NCI-H146 treated with DMSO at 0.1 percent for 48 hours (cell line): ENCODE measurements around the gene CASP10.

Experiments
- DNase-seq: peaks from one replicate; lab custom pipeline; 2025; ENCODE audit not compliant: unreplicated experiment; lab: John Stamatoyannopoulos, UW

CASP10 gene

GRCh38 chr2:201257956-201258665 is 75.2 kb downstream of the CASP10 start:
- peak; percentile 25 for DNase-seq

- DNase-seq: no peak
These were observed 76.0 kb downstream of the CASP10 start for GRCh38 chr2:201258666-201259615.

- no peak for DNase-seq
These were observed 77.4 kb downstream of the CASP10 start, which contains the start of gene CASP8 for GRCh38 chr2:201260302-201260800. Gene CASP8, plus strand, starts transcription at chr2:201260536. Its CDS starts 5,951 bp downstream, at chr2:201266487.

GRCh38 chr2:201261471-201261870 is 78.5 kb downstream of the CASP10 start:
- no peak for DNase-seq

GRCh38 chr2:201261906-201262305 is 79.0 kb downstream of the CASP10 start:
- no peak for DNase-seq

- no peak for DNase-seq
These were observed 79.8 kb downstream of the CASP10 start for GRCh38 chr2:201262718-201263117.

GRCh38 chr2:201263779-201264178 is 80.8 kb downstream of the CASP10 start:
- no peak for DNase-seq

- DNase-seq: no peak
These were observed 81.7 kb downstream of the CASP10 start for GRCh38 chr2:201264472-201265173.

GRCh38 chr2:201266629-201267028 is 83.7 kb downstream of the CASP10 start:
- no peak for DNase-seq

GRCh38 chr2:201267278-201268030 is 84.5 kb downstream of the CASP10 start:
- DNase-seq: no peak

GRCh38 chr2:201269764-201270163 is 86.8 kb downstream of the CASP10 start:
- DNase-seq: no peak

- no peak for DNase-seq
These were observed 87.5 kb downstream of the CASP10 start for GRCh38 chr2:201270293-201271001.

- DNase-seq: no peak
These were observed 89.0 kb downstream of the CASP10 start for GRCh38 chr2:201271917-201272316.

GRCh38 chr2:201273330-201273983 is 90.5 kb downstream of the CASP10 start:
- no peak for DNase-seq

- DNase-seq: no peak
These were observed 92.1 kb downstream of the CASP10 start for GRCh38 chr2:201275069-201275468.

GRCh38 chr2:201275990-201276389 is 93.0 kb downstream of the CASP10 start:
- no peak for DNase-seq

GRCh38 chr2:201276511-201276910 is 93.6 kb downstream of the CASP10 start:
- no peak for DNase-seq
